A673 (cell line): Measurements from ENCODE around the gene RCAN3. TPM values are rescaled to one million over a fixed set of nuclear protein-coding genes. Genes with fewer than 3 reads are reported as not detected.

ENCODE experiments used
- BruUV-seq: library from RNA; stranded (reverse); fragments of 400-500 nt; replicated peaks from 2 replicates; lab custom pipeline; 2021; lab: Mats Ljungman, UMichigan
- CTCF ChIA-PET: fragments of 300-600 bp; sonication (Branson Sonifier 250); formaldehyde crosslinking; loops from one replicate; lab custom pipeline; 2022; ENCODE audit warnings: antibody characterized with exemption; lab: Charles Lee
- POLR2A ChIA-PET: fragments of 300-600 bp; sonication (Branson Sonifier 250); formaldehyde crosslinking; loops from one replicate; lab custom pipeline; 2022; ENCODE audit warnings: antibody characterized with exemption; ENCODE audit not compliant: low non-redundant PET; lab: Charles Lee
- DNase-seq: peaks from one replicate; pipeline ENCODE4 v3.0.0-alpha.2; 2015; ENCODE audit warnings: low spot score
- H3K27ac ChIP-seq: fragments of 200-600 bp; sonication (generic); 2 replicates; pipeline ENCODE4 v1.5.1; 2016; ENCODE audit warnings: mixed run types, low read depth, mild to moderate bottlenecking, mixed read lengths, antibody characterized with exemption, low read length; ENCODE audit not compliant: poor library complexity, severe bottlenecking
- H3K27me3 ChIP-seq: fragments of 200-600 bp; sonication (generic); replicated peaks from 2 replicates; pipeline ENCODE4 v1.6.1; 2017; ENCODE audit warnings: mixed run types, low read depth, mild to moderate bottlenecking, mixed read lengths, antibody characterized with exemption, low read length; ENCODE audit not compliant: insufficient read depth, poor library complexity
- H3K36me3 ChIP-seq: fragments of 200-600 bp; sonication (generic); 2 replicates; pipeline ENCODE4 v1.6.1; 2016; ENCODE audit warnings: mixed run types, mild to moderate bottlenecking, mixed read lengths, antibody characterized with exemption, low read length; ENCODE audit not compliant: insufficient read depth, poor library complexity, severe bottlenecking
- H3K4me1 ChIP-seq: fragments of 200-600 bp; sonication (generic); 2 replicates; pipeline ENCODE4 v1.6.1; 2017; ENCODE audit warnings: mixed run types, mild to moderate bottlenecking, mixed read lengths, antibody characterized with exemption, low read length; ENCODE audit not compliant: insufficient read depth, poor library complexity, severe bottlenecking
- H3K4me3 ChIP-seq: fragments of 200-600 bp; sonication (generic); 2 replicates; pipeline ENCODE4 v1.5.1; 2016; ENCODE audit warnings: low read depth, mixed run types, mild to moderate bottlenecking, mixed read lengths, low read length; ENCODE audit not compliant: poor library complexity, severe bottlenecking
- H3K9me3 ChIP-seq: fragments of 200-600 bp; sonication (generic); 2 replicates; pipeline ENCODE4 v1.6.1; 2016; ENCODE audit warnings: mixed run types, low read depth, mild to moderate bottlenecking, mixed read lengths, antibody characterized with exemption, low read length; ENCODE audit not compliant: poor library complexity, severe bottlenecking
- EZH2 ChIP-seq: fragments of 200-600 bp; sonication (generic); IDR thresholded peaks from 2 replicates; pipeline ENCODE4 v1.6.1; 2017; ENCODE audit warnings: borderline replicate concordance, low read depth, mild to moderate bottlenecking, mixed read lengths, antibody characterized with exemption, low read length; ENCODE audit not compliant: poor library complexity, severe bottlenecking
- intact Hi-C: fragments of 100-400 bp; cut with micrococcal nuclease; formaldehyde crosslinking; loops from one replicate; pipeline ENCODE4 v1.10.0; 2022; ENCODE audit not compliant: unreplicated experiment
- total RNA-seq: library from RNA; stranded (reverse); gene quantifications from 2 replicates; pipeline ENCODE4 v1.2.3, GENCODE V29; 2021
- TF ChIP-seq, protein P1 (sequence below): fragments of 300-800, 200-600 bp; sonication (generic); conservative IDR thresholded peaks from 2 replicates; pipeline ENCODE4 v1.5.1; 2017; ENCODE audit warnings: low read depth, mild to moderate bottlenecking, antibody characterized with exemption, low read length, moderate library complexity, mixed read lengths

The RCAN3 gene
- total RNA-seq, 1 experiment from 2014 or later, result 7.4 TPM

DNA sequence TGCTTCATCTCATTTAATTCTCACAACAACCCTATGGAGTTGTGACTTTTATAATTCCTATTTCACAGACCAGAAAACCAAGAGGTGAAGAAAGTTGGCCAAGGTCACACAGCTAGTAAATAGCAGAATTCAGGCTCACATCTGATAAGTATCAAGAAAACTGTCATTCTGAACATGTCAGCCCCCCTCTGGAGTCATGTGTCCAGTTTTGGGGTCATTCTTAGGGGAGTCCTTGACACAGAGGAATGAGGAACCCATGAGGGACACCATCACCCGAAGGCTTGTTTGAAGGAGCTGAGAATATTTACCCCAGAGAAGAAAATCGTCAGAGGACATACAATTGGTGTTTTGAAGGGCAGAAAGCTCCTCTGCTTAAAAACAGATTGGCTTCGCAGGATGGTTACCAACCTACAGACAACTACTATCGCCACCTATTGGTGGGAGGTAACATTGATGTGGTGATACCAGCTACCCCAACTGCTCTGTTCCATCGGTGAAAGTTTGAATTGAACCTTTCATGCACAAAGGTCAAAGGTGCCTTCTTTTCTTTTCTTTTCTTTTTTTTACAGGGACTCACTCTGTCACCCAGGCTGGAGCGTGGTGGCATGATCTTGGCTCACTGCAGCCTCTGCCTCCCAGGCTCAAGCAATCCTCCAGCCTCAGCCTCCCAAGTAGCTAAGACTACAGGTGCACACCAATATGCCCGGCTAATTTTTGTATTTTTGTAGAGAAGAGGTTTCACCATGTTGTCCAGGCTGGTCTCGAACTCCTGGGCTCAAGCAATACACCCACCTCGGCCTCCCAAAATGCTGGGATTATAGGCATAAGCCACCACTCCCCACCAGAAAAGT is 84.6 kb downstream of the RCAN3 start:
- peaks cover 6% of the 10 kb centered on the region for H3K27me3 ChIP-seq
- no peaks in the 10 kb centered on the region for H3K36me3 ChIP-seq
- H3K27ac ChIP-seq, result no peak overlapping the region
- DNase-seq, result peak; percentile 73
- no peaks in the 10 kb centered on the region for H3K9me3 ChIP-seq
- intact Hi-C loops, result no loop called here
- no peak overlapping the region for H3K4me3 ChIP-seq
- ChIA-PET CTCF (interaction anchor here (0.6 to 1.6 kb wide), 14 partner anchors 9 to 696 kb away, joined by 3 to 12 read pairs (median 4); partner anchors contain the start of gene NIPAL3), POLR2A (no interaction called here)
- no TSS peak for BruUV-seq
- TF ChIP-seq, protein P1, sequence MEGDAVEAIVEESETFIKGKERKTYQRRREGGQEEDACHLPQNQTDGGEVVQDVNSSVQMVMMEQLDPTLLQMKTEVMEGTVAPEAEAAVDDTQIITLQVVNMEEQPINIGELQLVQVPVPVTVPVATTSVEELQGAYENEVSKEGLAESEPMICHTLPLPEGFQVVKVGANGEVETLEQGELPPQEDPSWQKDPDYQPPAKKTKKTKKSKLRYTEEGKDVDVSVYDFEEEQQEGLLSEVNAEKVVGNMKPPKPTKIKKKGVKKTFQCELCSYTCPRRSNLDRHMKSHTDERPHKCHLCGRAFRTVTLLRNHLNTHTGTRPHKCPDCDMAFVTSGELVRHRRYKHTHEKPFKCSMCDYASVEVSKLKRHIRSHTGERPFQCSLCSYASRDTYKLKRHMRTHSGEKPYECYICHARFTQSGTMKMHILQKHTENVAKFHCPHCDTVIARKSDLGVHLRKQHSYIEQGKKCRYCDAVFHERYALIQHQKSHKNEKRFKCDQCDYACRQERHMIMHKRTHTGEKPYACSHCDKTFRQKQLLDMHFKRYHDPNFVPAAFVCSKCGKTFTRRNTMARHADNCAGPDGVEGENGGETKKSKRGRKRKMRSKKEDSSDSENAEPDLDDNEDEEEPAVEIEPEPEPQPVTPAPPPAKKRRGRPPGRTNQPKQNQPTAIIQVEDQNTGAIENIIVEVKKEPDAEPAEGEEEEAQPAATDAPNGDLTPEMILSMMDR, result peak; percentile 80
- no peak for TF ChIP-seq EZH2
- H3K4me1 ChIP-seq, result no peaks in the 10 kb centered on the region

DNA sequence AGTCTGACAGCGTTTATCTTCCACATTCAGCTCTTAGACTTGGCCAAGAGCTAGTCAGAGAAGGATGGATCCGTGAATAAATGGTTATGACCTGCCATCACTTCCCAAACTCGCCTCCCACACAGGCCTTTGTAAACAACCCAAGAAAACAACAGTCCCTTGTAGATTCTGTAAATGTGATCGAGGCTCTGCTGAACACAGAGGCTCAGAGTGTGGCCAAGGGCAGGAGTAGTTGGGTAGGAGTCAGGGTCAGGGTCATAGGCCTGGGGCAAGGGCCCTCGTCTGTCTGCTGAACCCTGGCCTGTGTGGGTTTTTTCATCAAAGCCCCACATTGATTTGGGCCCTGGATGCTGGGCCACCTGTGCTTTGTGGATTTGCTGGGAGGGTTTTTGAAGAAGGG is 85.9 kb downstream of the RCAN3 start:
- no peak overlapping the region for H3K27ac ChIP-seq
- H3K27me3 ChIP-seq, result peaks cover 6% of the 10 kb centered on the region
- H3K36me3 ChIP-seq, result no peaks in the 10 kb centered on the region
- BruUV-seq, result no TSS peak
- ChIA-PET POLR2A (no interaction called here), CTCF (no interaction called here)
- TF ChIP-seq, protein P1, result no peak
- TF ChIP-seq EZH2, result no peak
- no peaks in the 10 kb centered on the region for H3K4me1 ChIP-seq
- H3K4me3 ChIP-seq, result no peak overlapping the region
- intact Hi-C loops, result no loop called here
- no peak for DNase-seq
- H3K9me3 ChIP-seq, result no peaks in the 10 kb centered on the region

DNA sequence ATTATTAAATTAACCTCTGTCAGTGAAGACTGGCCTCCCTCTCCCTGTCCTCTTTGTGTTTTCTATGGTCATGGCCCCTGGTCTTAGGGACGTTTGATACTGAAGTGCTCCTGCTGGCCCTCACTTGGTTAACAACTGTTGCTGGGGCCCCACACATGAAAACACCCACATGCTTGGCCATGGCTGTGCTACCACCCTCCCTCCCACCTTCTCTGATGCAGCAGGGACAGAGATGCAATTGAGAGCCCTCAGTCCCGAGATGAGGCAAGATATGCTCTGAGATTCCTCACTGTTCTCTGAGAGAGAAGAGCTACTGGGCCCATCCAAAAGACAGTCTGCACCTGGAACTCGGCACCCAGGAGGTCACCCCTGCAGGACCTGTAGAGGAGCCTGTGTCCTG is 86.6 kb downstream of the RCAN3 start:
- Histone ChIP-seq H3K4me1 (no peaks in the 10 kb centered on the region), H3K27ac (no peak overlapping the region), H3K9me3 (no peaks in the 10 kb centered on the region), H3K27me3 (peaks cover 6% of the 10 kb centered on the region), H3K4me3 (no peak overlapping the region), H3K36me3 (no peaks in the 10 kb centered on the region)
- TF ChIP-seq, protein P1, result no peak
- TF ChIP-seq EZH2, result no peak
- ChIA-PET POLR2A (no interaction called here), CTCF (no interaction called here)
- no peak for DNase-seq
- BruUV-seq, result no TSS peak
- intact Hi-C loops, result no loop called here

Other genes starting within 250 kb of the RCAN3 start
- 0.20 TPM in 1 of 2 replicates, not detected in the other for gene GRHL3, start 183.5 kb upstream of the RCAN3 start, total RNA-seq
- 7.2 and 8.6 TPM in 2 replicates for gene STPG1, start 89.1 kb upstream of the RCAN3 start, total RNA-seq
- 6.5 and 7.3 TPM in 2 replicates for gene NIPAL3, start 87.0 kb upstream of the RCAN3 start, total RNA-seq
- gene NCMAP, start 53.3 kb downstream of the RCAN3 start, total RNA-seq, result not detected in 2 replicates
- 185 and 193 TPM in 2 replicates for gene SRRM1, start 140.5 kb downstream of the RCAN3 start, total RNA-seq
- 207 and 209 TPM in 2 replicates for gene CLIC4, start 242.6 kb downstream of the RCAN3 start, total RNA-seq